ENCODE data around the gene SLC9B2. TPM values are rescaled to one million over a fixed set of nuclear protein-coding genes. Genes with fewer than 3 reads are reported as not detected.
A peak's percentile ranks its signal among the peaks of the same experiment; 100 is the strongest.

Gene SLC9B2
- total RNA-seq, 4 donors from 2014 or later, result 1.1 to 19.0 (median 7.8) TPM

GRCh38 chr4:103108542-103108941 is 32.0 kb upstream of the SLC9B2 start:
- DNase-seq, result no peak
- H3K4me1 ChIP-seq, result no peaks in the 10 kb centered on the region
- H3K4me3 ChIP-seq, result no peak overlapping the region
- TF ChIP-seq POLR2A (IDR thresholded peaks at IDR 0.05), result no peak
- no peak for TF ChIP-seq CTCF (IDR thresholded peaks at IDR 0.05)
- no peak overlapping the region for H3K27ac ChIP-seq
- no peaks in the 10 kb centered on the region for H3K9me3 ChIP-seq
- no peaks in the 10 kb centered on the region for H3K36me3 ChIP-seq
- no peaks in the 10 kb centered on the region for H3K27me3 ChIP-seq

- no peak for DNase-seq
- H3K27ac ChIP-seq, result no peak overlapping the region
- H3K4me3 ChIP-seq, result no peak overlapping the region
- no peaks in the 10 kb centered on the region for H3K4me1 ChIP-seq
- TF ChIP-seq CTCF (IDR thresholded peaks at IDR 0.05) (no peak), POLR2A (IDR thresholded peaks at IDR 0.05) (no peak)
- no peaks in the 10 kb centered on the region for H3K36me3 ChIP-seq
- no peaks in the 10 kb centered on the region for H3K27me3 ChIP-seq
- no peaks in the 10 kb centered on the region for H3K9me3 ChIP-seq
Observed at GRCh38 chr4:103105558-103106356, 29.2 kb upstream of the SLC9B2 start.

- Histone ChIP-seq H3K9me3 (no peaks in the 10 kb centered on the region), H3K4me3 (no peak overlapping the region), H3K36me3 (no peaks in the 10 kb centered on the region), H3K4me1 (no peaks in the 10 kb centered on the region), H3K27me3 (no peaks in the 10 kb centered on the region), H3K27ac (no peak overlapping the region)
- no peak for DNase-seq
- TF ChIP-seq CTCF (IDR thresholded peaks at IDR 0.05) (no peak), POLR2A (IDR thresholded peaks at IDR 0.05) (no peak)
Observed at GRCh38 chr4:103104886-103105285, 28.3 kb upstream of the SLC9B2 start.

GRCh38 chr4:103100691-103101090 is 24.1 kb upstream of the SLC9B2 start:
- TF ChIP-seq POLR2A (IDR thresholded peaks at IDR 0.05), result no peak
- no peak for TF ChIP-seq CTCF (IDR thresholded peaks at IDR 0.05)
- peaks cover 0 to 28% (median under 1%) of the 10 kb centered on the region in 4 donors for H3K4me1 ChIP-seq
- H3K36me3 ChIP-seq, result no peaks in the 10 kb centered on the region
- no peak overlapping the region for H3K27ac ChIP-seq
- no peak overlapping the region for H3K4me3 ChIP-seq
- DNase-seq, result no peak
- H3K27me3 ChIP-seq, result no peaks in the 10 kb centered on the region
- H3K9me3 ChIP-seq, result no peaks in the 10 kb centered on the region

GRCh38 chr4:103099691-103100392 is 23.3 kb upstream of the SLC9B2 start, which contains the start of gene BDH2:
TSS of gene BDH2 (minus strand) at chr4:103099834. CDS start at chr4:103096254, 3,580 bp downstream.
- Histone ChIP-seq H3K4me3 (peak within 1 kb of the TSS in 3 of 4 donors; percentile 31 to 54 (median 48)), H3K27ac (peak within 1 kb of the TSS; percentile 18 to 62 (median 50)), H3K4me1 (peaks cover 0 to 28% (median under 1%) of the 10 kb centered on the region in 4 donors), H3K9me3 (no peaks in the 10 kb centered on the region), H3K36me3 (no peaks in the 10 kb centered on the region), H3K27me3 (no peaks in the 10 kb centered on the region)
- peak in 2 of 3 donors; percentile 29 to 76 for DNase-seq
- TF ChIP-seq POLR2A (IDR thresholded peaks at IDR 0.05) (peak; percentile 35 to 50), CTCF (IDR thresholded peaks at IDR 0.05) (peak; percentile 58 to 98 (median 95))

All from Peyer's patch (tissue), 4 donors.